HL-60 (cell line): ENCODE results near the gene CATSPERD.

Source experiments
- DNase-seq, 2 experiments: peaks; one replicate each; pipeline ENCODE4 v3.0.0-alpha.2; 2010 to 2020; ENCODE audit warnings: low read depth in 1 of 2, low spot score in 1 of 2
- H3K27ac ChIP-seq: fragments of 250-450 bp; sonication (Bioruptor Pico); replicated peaks from 2 replicates; pipeline ENCODE4 v1.5.1; 2020; ENCODE audit warnings: mild to moderate bottlenecking, moderate library complexity
- H3K27me3 ChIP-seq: fragments of 250-450 bp; sonication (Bioruptor Pico); 2 replicates; pipeline ENCODE4 v1.5.1; 2021; ENCODE audit warnings: mild to moderate bottlenecking, moderate library complexity; ENCODE audit not compliant: insufficient read depth, poor library complexity, severe bottlenecking
- H3K4me3 ChIP-seq: replicated peaks from 2 replicates; pipeline ENCODE4 v1.5.1; 2011; ENCODE audit warnings: mild to moderate bottlenecking, control low read depth, low read length; ENCODE audit not compliant: insufficient read depth
- GABPA ChIP-seq: IDR thresholded peaks from 2 replicates; pipeline ENCODE4 v1.6.1; 2012; ENCODE audit warnings: low read depth
- POLR2AphosphoS5 ChIP-seq: IDR thresholded peaks from 2 replicates; pipeline ENCODE4 v1.6.1; 2012; ENCODE audit warnings: low read depth
- REST ChIP-seq: IDR thresholded peaks from 2 replicates; pipeline ENCODE4 v1.6.1; 2012; ENCODE audit warnings: low read depth; ENCODE audit not compliant: insufficient replicate concordance
- SPI1 ChIP-seq: IDR thresholded peaks from 2 replicates; pipeline ENCODE4 v1.6.1; 2012; ENCODE audit warnings: low read depth, mild to moderate bottlenecking, borderline replicate concordance
- TF ChIP-seq, protein P1 (sequence below): IDR thresholded peaks from one replicate; pipeline ENCODE4 v1.5.1; 2011; ENCODE audit warnings: low read length, control low read depth, inconsistent platforms; ENCODE audit not compliant: insufficient read depth

Gene CATSPERD

DNA sequence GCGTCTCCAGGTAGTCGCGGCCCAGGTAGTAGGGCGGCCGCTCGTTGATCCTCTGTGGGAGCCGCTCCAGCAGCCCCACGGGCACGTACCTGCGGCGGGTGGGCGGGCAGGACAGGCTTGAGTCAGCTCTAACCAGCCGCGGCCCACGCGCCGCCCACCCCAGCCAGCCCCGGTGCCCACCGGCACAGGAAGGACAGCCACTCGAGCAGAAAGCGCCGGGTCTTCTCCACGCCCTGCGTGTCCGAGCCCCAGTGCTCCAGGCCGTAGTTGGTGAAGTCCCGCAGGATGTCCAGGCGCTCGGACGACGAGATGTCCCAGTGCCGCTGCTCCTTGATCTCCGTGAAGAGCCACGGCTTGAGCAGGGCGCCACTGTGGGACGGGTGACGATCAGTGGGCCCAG, 65.0 kb downstream of the CATSPERD start:
- no peaks in the 10 kb centered on the region for H3K27me3 ChIP-seq
- no peak overlapping the region for H3K27ac ChIP-seq
- H3K4me3 ChIP-seq, result no peak overlapping the region
- TF ChIP-seq POLR2AphosphoS5 (no peak), SPI1 (no peak), GABPA (no peak), REST (no peak)
- TF ChIP-seq, protein P1, sequence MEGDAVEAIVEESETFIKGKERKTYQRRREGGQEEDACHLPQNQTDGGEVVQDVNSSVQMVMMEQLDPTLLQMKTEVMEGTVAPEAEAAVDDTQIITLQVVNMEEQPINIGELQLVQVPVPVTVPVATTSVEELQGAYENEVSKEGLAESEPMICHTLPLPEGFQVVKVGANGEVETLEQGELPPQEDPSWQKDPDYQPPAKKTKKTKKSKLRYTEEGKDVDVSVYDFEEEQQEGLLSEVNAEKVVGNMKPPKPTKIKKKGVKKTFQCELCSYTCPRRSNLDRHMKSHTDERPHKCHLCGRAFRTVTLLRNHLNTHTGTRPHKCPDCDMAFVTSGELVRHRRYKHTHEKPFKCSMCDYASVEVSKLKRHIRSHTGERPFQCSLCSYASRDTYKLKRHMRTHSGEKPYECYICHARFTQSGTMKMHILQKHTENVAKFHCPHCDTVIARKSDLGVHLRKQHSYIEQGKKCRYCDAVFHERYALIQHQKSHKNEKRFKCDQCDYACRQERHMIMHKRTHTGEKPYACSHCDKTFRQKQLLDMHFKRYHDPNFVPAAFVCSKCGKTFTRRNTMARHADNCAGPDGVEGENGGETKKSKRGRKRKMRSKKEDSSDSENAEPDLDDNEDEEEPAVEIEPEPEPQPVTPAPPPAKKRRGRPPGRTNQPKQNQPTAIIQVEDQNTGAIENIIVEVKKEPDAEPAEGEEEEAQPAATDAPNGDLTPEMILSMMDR, result no peak
- no peak for DNase-seq

DNA sequence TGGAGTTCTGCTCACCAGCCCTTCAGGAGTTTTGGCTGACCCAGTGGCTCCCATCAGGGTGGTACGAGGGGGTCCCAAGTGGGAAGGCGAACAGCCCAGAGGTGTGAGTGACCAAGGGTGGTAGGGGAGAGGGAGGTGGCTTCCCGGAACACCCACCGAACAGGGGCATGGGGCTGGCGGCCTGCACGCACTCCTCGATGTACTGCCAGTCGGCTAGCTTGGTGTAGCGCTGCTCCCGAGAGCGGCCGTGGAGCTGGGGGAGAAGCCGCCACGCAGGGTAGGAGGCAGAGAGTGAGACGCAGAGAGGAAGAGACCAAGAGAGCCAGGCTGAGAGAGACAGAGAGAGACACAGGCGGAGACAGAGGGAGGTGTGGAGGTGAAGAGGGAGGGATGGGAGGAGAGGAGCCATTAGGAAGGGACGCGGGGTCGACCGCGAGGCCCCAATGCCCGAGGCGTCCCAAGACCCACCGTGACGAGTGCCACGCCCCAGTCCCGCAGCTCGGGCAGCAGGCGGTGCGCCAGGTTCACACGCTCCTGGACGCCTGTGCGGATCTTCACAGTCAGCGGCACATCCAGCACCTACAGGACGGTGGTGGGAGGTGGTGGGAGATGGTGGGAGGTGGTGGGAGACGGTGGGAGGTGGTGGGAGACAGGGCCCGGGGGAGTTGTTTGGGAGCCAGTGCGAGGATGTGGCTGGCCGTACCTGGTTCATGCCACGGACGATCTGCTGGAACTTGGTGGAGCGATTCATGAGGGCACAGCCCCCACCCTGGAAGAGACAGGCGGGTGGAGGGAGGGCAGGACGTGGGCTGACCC, 66.4 kb downstream of the CATSPERD start:
- no peak for DNase-seq
- H3K27me3 ChIP-seq, result no peaks in the 10 kb centered on the region
- no peak for TF ChIP-seq REST
- TF ChIP-seq, protein P1, result no peak
- no peak for TF ChIP-seq SPI1
- no peak for TF ChIP-seq GABPA
- no peak for TF ChIP-seq POLR2AphosphoS5
- no peak overlapping the region for H3K4me3 ChIP-seq
- no peak overlapping the region for H3K27ac ChIP-seq

GRCh38 chr19:5787409-5788182, 67.2 kb downstream of the CATSPERD start:
- H3K27ac ChIP-seq, result no peak overlapping the region
- 0 out of 2 replicates have a peak, but pooled peaks have one; percentile 29 for TF ChIP-seq POLR2AphosphoS5
- TF ChIP-seq, protein P1, result no peak

More at GRCh38 chr19:5787409-5788182, 67.2 kb downstream of the CATSPERD start:
- Histone ChIP-seq H3K4me3 (no peak overlapping the region), H3K27me3 (no peaks in the 10 kb centered on the region)
- no peak for DNase-seq
